Stimulated activated CD4-positive, alpha-beta T cell treated with anti-CD3 and anti-CD28 coated beads, Interleukin-15, amount 100 ng/mL, for 24 hours (primary cell): ENCODE results near the gene CD151.

Experiments
- DNase-seq: peaks from one replicate; pipeline ENCODE4 v3.0.0-alpha.2; 2020

The CD151 gene

GRCh38 chr11:843818-844692 lies 11.3 kb downstream of the CD151 start:
- DNase-seq: no peak

- no peak for DNase-seq
These were observed 12.2 kb downstream of the CD151 start for GRCh38 chr11:844693-845644.

GRCh38 chr11:845872-846495 lies 13.2 kb downstream of the CD151 start:
- DNase-seq: no peak

GRCh38 chr11:846496-847098 lies 13.8 kb downstream of the CD151 start:
- no peak for DNase-seq

- no peak for DNase-seq
These were observed 15.1 kb downstream of the CD151 start for GRCh38 chr11:847876-848275.

GRCh38 chr11:848380-848931 lies 15.7 kb downstream of the CD151 start:
- peak; percentile 77 for DNase-seq

- DNase-seq: peak; percentile 63
These were observed 16.5 kb downstream of the CD151 start for GRCh38 chr11:849104-849824.

GRCh38 chr11:849951-850774 lies 17.4 kb downstream of the CD151 start:
- DNase-seq: no peak

GRCh38 chr11:850775-851763 lies 18.3 kb downstream of the CD151 start:
- DNase-seq: no peak

- no peak for DNase-seq
These were observed 20.0 kb downstream of the CD151 start for GRCh38 chr11:852762-853161.

- DNase-seq: no peak
These were observed 21.1 kb downstream of the CD151 start for GRCh38 chr11:853682-854448.

GRCh38 chr11:854601-855329 lies 22.0 kb downstream of the CD151 start:
- DNase-seq: no peak

- no peak for DNase-seq
These were observed 22.6 kb downstream of the CD151 start for GRCh38 chr11:855330-855674.

- no peak for DNase-seq
These were observed 23.0 kb downstream of the CD151 start for GRCh38 chr11:855796-856195.

- DNase-seq: no peak
These were observed 23.6 kb downstream of the CD151 start for GRCh38 chr11:856397-856796.

GRCh38 chr11:858053-858761 lies 25.5 kb downstream of the CD151 start:
- no peak for DNase-seq

- no peak for DNase-seq
These were observed 26.1 kb downstream of the CD151 start for GRCh38 chr11:858762-859339.
